Smooth muscle cell (in vitro differentiated cells): ENCODE measurements around the gene MXD3. TPM values are rescaled to one million over a fixed set of nuclear protein-coding genes. Genes with fewer than 3 reads are reported as not detected.

Experiments used
- DNase-seq: peaks from one replicate; lab custom pipeline; 2025; ENCODE audit not compliant: unreplicated experiment; lab: John Stamatoyannopoulos, UW
- H2AFZ ChIP-seq: fragments of 200-600 bp; sonication (generic); 2 replicates; pipeline ENCODE4 v1.6.0; 2016; ENCODE audit warnings: antibody characterized with exemption, low read depth, mild to moderate bottlenecking
- H3F3A ChIP-seq: fragments of 200-600 bp; sonication (generic); 2 replicates; pipeline ENCODE4 v1.6.0; 2017; ENCODE audit warnings: antibody characterized with exemption, low read depth
- H3K27ac ChIP-seq: fragments of 200-600 bp; sonication (generic); 2 replicates; pipeline ENCODE4 v1.5.1; 2016; ENCODE audit warnings: low read depth, mild to moderate bottlenecking
- H3K27me3 ChIP-seq: fragments of 200-600 bp; sonication (generic); 2 replicates; pipeline ENCODE4 v1.6.1; 2016; ENCODE audit warnings: low read depth, mild to moderate bottlenecking
- H3K36me3 ChIP-seq: fragments of 200-600 bp; sonication (generic); 2 replicates; pipeline ENCODE4 v1.5.1; 2016; ENCODE audit warnings: low read depth
- H3K4me1 ChIP-seq: fragments of 200-600 bp; sonication (generic); 2 replicates; pipeline ENCODE4 v1.5.1; 2016; ENCODE audit warnings: low read depth
- H3K4me2 ChIP-seq: fragments of 200-600 bp; sonication (generic); 2 replicates; pipeline ENCODE4 v1.6.0; 2016; ENCODE audit warnings: mild to moderate bottlenecking
- H3K4me3 ChIP-seq: fragments of 200-600 bp; sonication (generic); 2 replicates; pipeline ENCODE4 v1.5.1; 2016; ENCODE audit warnings: mild to moderate bottlenecking
- H3K79me2 ChIP-seq: fragments of 200-600 bp; sonication (generic); 2 replicates; pipeline ENCODE4 v1.6.0; 2016; ENCODE audit warnings: low read depth, mild to moderate bottlenecking
- H3K9ac ChIP-seq: fragments of 200-600 bp; sonication (generic); 2 replicates; pipeline ENCODE4 v1.6.0; 2016; ENCODE audit warnings: low read depth
- H3K9me3 ChIP-seq: fragments of 200-600 bp; sonication (generic); replicated peaks from 2 replicates; pipeline ENCODE4 v1.5.1; 2016; ENCODE audit warnings: low read depth
- H4K20me1 ChIP-seq: fragments of 200-600 bp; sonication (generic); 2 replicates; pipeline ENCODE4 v1.6.0; 2016; ENCODE audit warnings: low read depth
- WGBS: methylation state at CpG from one replicate; pipeline ENCODE4 v1.1.7; 2016; ENCODE audit warnings: low lambda C conversion rate; 5-methylcytosine and 5-hydroxymethylcytosine counted together
- polyA plus RNA-seq: library from polyadenylated mRNA; unstranded; fragments of >200 nt; fragmentation: Nextera tagmentation; extraction: Ambion mirVana; gene quantifications from 2 replicates; pipeline ENCODE4 v1.2.1, GENCODE V29; 2016
- total RNA-seq: library from RNA; depleted of rRNA; stranded (reverse); fragments of >200 nt; gene quantifications from 2 replicates; pipeline ENCODE4 v1.2.3, GENCODE V29; 2014
- TF ChIP-seq, protein P1 (sequence below): fragments of 200-600 bp; sonication (generic); IDR thresholded peaks from 2 replicates; pipeline ENCODE4 v1.5.1; 2017; ENCODE audit warnings: borderline replicate concordance, mild to moderate bottlenecking, antibody characterized with exemption; ENCODE audit not compliant: insufficient read depth, poor library complexity, severe bottlenecking

The MXD3 gene
- total and polyA plus RNA-seq, 2 experiments from 2014 or later: 8.6 to 15.6 TPM

DNA sequence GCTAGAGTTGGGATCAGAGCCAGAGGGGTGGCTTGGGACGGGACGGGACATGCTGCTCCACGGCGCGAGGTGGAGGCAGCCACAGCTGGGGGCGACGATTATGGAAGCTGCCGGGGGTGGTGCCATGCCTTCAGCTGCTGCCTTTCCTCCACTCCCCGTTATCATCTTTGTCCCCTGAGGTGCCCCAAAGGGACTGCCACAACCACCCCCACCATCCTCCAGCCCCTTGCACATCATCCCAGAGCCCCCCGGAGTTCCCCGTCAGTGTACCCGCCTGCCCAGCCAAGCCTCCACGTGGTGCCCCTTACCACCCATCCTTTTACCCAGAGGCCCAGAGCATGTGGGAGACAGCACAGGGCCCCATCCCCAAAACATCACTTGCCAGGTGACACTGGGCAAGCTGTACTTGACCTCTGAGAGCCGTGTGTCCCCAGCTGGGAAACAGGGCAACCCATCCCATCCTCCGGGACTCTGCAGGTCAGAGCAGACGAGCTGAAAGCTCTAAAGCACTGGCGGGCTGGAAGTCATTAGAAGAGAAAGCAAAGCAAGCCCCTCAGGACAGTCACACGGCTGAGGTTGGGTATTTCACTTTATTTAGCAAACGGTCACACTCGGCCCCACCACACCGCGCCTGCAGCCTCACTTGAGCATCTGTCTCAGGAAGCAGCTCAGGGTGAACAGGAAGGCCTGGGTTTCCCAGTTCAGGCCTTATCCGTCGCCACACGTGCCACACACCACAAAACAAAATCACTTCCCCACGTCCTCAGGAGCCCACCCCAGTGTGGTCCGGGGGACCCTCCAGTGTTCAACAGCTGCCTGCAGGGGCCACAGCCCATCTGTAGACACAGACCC is 19.5 kb upstream of the MXD3 start:
- H2AFZ ChIP-seq: no peak overlapping the region
- H3K79me2 ChIP-seq: no peaks in the 10 kb centered on the region
- TF ChIP-seq, protein P1, sequence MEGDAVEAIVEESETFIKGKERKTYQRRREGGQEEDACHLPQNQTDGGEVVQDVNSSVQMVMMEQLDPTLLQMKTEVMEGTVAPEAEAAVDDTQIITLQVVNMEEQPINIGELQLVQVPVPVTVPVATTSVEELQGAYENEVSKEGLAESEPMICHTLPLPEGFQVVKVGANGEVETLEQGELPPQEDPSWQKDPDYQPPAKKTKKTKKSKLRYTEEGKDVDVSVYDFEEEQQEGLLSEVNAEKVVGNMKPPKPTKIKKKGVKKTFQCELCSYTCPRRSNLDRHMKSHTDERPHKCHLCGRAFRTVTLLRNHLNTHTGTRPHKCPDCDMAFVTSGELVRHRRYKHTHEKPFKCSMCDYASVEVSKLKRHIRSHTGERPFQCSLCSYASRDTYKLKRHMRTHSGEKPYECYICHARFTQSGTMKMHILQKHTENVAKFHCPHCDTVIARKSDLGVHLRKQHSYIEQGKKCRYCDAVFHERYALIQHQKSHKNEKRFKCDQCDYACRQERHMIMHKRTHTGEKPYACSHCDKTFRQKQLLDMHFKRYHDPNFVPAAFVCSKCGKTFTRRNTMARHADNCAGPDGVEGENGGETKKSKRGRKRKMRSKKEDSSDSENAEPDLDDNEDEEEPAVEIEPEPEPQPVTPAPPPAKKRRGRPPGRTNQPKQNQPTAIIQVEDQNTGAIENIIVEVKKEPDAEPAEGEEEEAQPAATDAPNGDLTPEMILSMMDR: no peak
- H3K4me2 ChIP-seq: no peak overlapping the region
- H3K36me3 ChIP-seq: no peaks in the 10 kb centered on the region
- no peak overlapping the region for H3K4me3 ChIP-seq
- H3K27ac ChIP-seq: no peak overlapping the region
- WGBS: 97% methylated on average over 26 of the region's 27 CpGs
- H4K20me1 ChIP-seq: peaks cover 34% of the 10 kb centered on the region
- no peaks in the 10 kb centered on the region for H3K4me1 ChIP-seq
- H3K9me3 ChIP-seq: no peaks in the 10 kb centered on the region
- no peak for DNase-seq
- no peak overlapping the region for H3K9ac ChIP-seq
- no peaks in the 10 kb centered on the region for H3F3A ChIP-seq
- H3K27me3 ChIP-seq: no peaks in the 10 kb centered on the region

DNA sequence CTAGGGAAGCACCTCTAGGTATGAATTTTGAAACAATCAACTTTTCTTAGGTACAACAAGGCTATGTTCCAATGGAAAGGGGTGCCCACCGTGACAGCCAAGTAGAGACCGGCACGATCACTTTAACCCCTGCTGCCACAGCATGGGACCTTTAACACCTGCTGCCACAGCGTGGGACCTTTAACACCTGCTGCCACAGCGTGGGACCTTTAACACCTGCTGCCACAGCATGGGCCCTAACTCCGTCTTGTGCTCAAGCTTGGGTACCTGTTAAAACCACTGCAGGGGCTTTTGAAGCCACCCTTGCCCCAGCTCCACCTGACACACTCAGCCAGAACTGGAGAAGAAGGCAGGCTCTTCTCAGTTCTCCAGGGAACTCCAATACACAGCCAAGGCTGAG is 18.2 kb upstream of the MXD3 start:
- H3K9me3 ChIP-seq: no peaks in the 10 kb centered on the region
- H3K27ac ChIP-seq: no peak overlapping the region
- no peaks in the 10 kb centered on the region for H3F3A ChIP-seq
- DNase-seq: no peak
- H3K27me3 ChIP-seq: no peaks in the 10 kb centered on the region
- H3K79me2 ChIP-seq: no peaks in the 10 kb centered on the region
- WGBS: 95% methylated on average over 6 of the region's 6 CpGs
- H3K4me1 ChIP-seq: no peaks in the 10 kb centered on the region
- TF ChIP-seq, protein P1: no peak
- H3K9ac ChIP-seq: no peak overlapping the region
- H3K36me3 ChIP-seq: no peaks in the 10 kb centered on the region
- H3K4me2 ChIP-seq: no peak overlapping the region
- H4K20me1 ChIP-seq: peaks cover 45% of the 10 kb centered on the region
- no peak overlapping the region for H3K4me3 ChIP-seq
- H2AFZ ChIP-seq: no peak overlapping the region

DNA sequence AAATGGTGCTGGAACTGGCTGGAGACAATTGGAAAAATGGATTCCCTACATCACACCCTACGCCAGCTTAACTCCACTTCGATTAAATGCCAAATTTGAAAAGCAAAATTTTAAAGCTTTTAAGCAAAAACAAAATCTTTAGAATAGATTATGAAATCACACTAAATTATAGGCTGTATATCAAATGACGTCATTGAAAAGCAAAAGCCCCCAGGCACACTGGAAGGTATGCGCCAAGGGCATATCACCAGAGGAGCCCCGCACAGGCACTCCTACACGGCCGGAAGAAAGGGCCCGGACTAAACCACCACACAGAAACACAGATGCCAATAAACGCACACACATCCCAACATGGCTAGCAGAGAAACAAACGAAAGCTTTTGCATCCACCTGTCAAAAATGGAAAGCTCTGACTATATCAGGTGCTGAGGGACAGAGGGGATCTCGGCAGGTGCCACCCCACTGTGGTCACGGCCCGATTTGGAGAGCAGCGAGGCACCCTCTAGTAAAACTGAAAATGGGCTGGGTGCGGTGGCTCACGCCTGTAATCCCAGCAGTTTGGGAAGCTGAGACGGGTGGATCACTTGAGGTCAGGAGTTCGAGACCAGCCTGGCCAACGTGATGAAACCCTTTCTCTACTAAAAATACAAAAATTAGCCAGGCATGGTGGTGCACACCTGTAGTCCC is 17.0 kb upstream of the MXD3 start:
- no peak overlapping the region for H3K9ac ChIP-seq
- no peak overlapping the region for H3K4me2 ChIP-seq
- TF ChIP-seq, protein P1: no peak

More for the DNA sequence above, 17.0 kb upstream of the MXD3 start:
- 94% methylated on average over 19 of the region's 19 CpGs for WGBS
- H3K9me3 ChIP-seq: no peaks in the 10 kb centered on the region
- H2AFZ ChIP-seq: no peak overlapping the region
- no peak overlapping the region for H3K27ac ChIP-seq
- no peak overlapping the region for H3K4me3 ChIP-seq
- peaks cover 46% of the 10 kb centered on the region for H4K20me1 ChIP-seq
- no peaks in the 10 kb centered on the region for H3K27me3 ChIP-seq
- no peaks in the 10 kb centered on the region for H3K36me3 ChIP-seq
- H3K4me1 ChIP-seq: no peaks in the 10 kb centered on the region
- H3K79me2 ChIP-seq: no peaks in the 10 kb centered on the region
- H3F3A ChIP-seq: no peaks in the 10 kb centered on the region
- no peak for DNase-seq
